Activated naive CD8-positive, alpha-beta T cell treated with anti-CD3 and anti-CD28 coated beads, Interleukin-2, amount 50 U/mL, for 24 hours (primary cell): ENCODE measurements around the gene TPD52L3.

Source experiments
- ATAC-seq: fragments of 150-1000 bp; cut with Tn5 transposase; one replicate; pipeline ENCODE4 v1.10.0; 2021
- DNase-seq: peaks from one replicate; pipeline ENCODE4 v3.0.0; 2021
- H3K27ac Mint-ChIP-seq: one replicate; pipeline ENCODE4 v1.8.0; 2021; ENCODE audit warnings: mild to moderate bottlenecking, mixed read lengths
- H3K27me3 Mint-ChIP-seq: one replicate; pipeline ENCODE4 v1.8.0; 2021; ENCODE audit warnings: mixed read lengths
- H3K36me3 Mint-ChIP-seq: one replicate; pipeline ENCODE4 v1.8.0; 2021; ENCODE audit warnings: low read depth, mixed read lengths
- H3K4me1 Mint-ChIP-seq: one replicate; pipeline ENCODE4 v1.8.0; 2021; ENCODE audit warnings: mixed read lengths
- H3K4me3 Mint-ChIP-seq: one replicate; pipeline ENCODE4 v1.8.0; 2021; ENCODE audit warnings: mild to moderate bottlenecking, moderate library complexity, mixed read lengths
- H3K9me3 Mint-ChIP-seq: one replicate; pipeline ENCODE4 v1.8.0; 2021; ENCODE audit warnings: mixed read lengths

The TPD52L3 gene

GRCh38 chr9:6367128-6367890, 39.1 kb downstream of the TPD52L3 start:
- Mint-ChIP-seq H3K4me1 (no peaks in the 10 kb centered on the region), H3K4me3 (no peak overlapping the region), H3K36me3 (no peaks in the 10 kb centered on the region), H3K27me3 (no peaks in the 10 kb centered on the region), H3K9me3 (peaks cover 6% of the 10 kb centered on the region), H3K27ac (no peak overlapping the region)
- no peak for ATAC-seq
- DNase-seq, result no peak

DNA sequence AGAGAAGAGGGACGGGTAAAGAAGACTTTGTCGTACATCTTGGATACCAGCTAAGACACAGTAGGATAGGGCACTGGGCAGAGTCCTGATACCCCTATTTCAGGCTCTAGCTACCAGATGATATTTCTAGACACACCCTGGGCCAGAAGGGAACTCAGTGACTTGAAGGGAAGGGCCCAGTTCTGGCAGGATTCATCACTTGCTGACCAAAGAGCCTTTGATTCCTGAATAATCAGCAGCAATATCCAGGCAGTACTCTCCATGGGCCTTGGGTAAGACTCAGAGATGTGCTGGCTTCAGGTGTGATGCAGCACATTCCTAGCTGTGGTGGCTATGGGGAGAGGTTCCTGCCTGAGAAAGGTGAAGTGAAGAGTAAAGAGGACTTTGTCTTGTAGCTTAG, 40.7 kb downstream of the TPD52L3 start:
- DNase-seq, result no peak
- Mint-ChIP-seq H3K4me3 (no peak overlapping the region), H3K27me3 (no peaks in the 10 kb centered on the region), H3K27ac (no peak overlapping the region), H3K9me3 (peaks cover 6% of the 10 kb centered on the region), H3K4me1 (no peaks in the 10 kb centered on the region), H3K36me3 (no peaks in the 10 kb centered on the region)
- no peak for ATAC-seq
